Vagina (tissue), 2 donors: ENCODE measurements around the gene EIF2S3.

Source experiments
- CTCF ChIP-seq, 3 experiments: fragments of 450-650 bp in 2 of 3; fragments of 200-600 bp in 1 of 3; sonication (generic) in 1 of 3; IDR thresholded peaks; one replicate each; pipeline ENCODE4 v1.5.1; 2017 to 2019; ENCODE audit warnings: antibody characterized with exemption in 3 of 3, mild to moderate bottlenecking in 2 of 3, moderate library complexity in 2 of 3
- POLR2A ChIP-seq, 2 donors: fragments of 450-650 bp; IDR thresholded peaks; one replicate each; pipeline ENCODE4 v1.6.1; 2017; ENCODE audit warnings: antibody characterized with exemption in 2 of 2, mild to moderate bottlenecking in 2 of 2, moderate library complexity in 2 of 2
- POLR2AphosphoS5 ChIP-seq, 2 donors: sonication (generic); formaldehyde crosslinking; IDR thresholded peaks; one replicate each; pipeline ENCODE4 v1.9.0; 2017; ENCODE audit warnings: antibody characterized with exemption in 2 of 2, mild to moderate bottlenecking in 2 of 2, low read depth in 1 of 2; ENCODE audit not compliant: insufficient read depth in 1 of 2

GRCh38 chrX:24099394-24099793 is 44.6 kb downstream of the EIF2S3 start:
- TF ChIP-seq POLR2AphosphoS5 (IDR thresholded peaks at IDR 0.05; ENCODE audit: insufficient read depth in 1 of 2, low read depth in 1 of 2) = no peak
- TF ChIP-seq POLR2A (IDR thresholded peaks at IDR 0.05) = no peak
- no peak for TF ChIP-seq CTCF (IDR thresholded peaks at IDR 0.05)
